Skin epidermis (tissue), 12 donors: ENCODE data around the gene SLC8A2.

Experiments used
- H3K27ac ChIP-seq, 21 experiments: fragments of 200-600 bp; sonication (generic) in 11 of 21; one replicate each; pipeline ENCODE4 v1.5.0; 2020; ENCODE audit warnings: mild to moderate bottlenecking in 3 of 21, inconsistent platforms in 2 of 21, moderate library complexity in 2 of 21
- H3K4me3 ChIP-seq, 7 experiments: fragments of 200-600 bp; sonication (generic) in 2 of 7; one replicate each; pipeline ENCODE4 v1.5.0; 2020; ENCODE audit warnings: inconsistent platforms in 2 of 7, mild to moderate bottlenecking in 2 of 7, moderate library complexity in 1 of 7

SLC8A2 gene

GRCh38 chr19:47437500-47437899 is 34.2 kb downstream of the SLC8A2 start:
- H3K4me3 ChIP-seq: no peak overlapping the region
- H3K27ac ChIP-seq: no peak overlapping the region

- Histone ChIP-seq H3K4me3 (no peak overlapping the region), H3K27ac (no peak overlapping the region)
These were observed 34.8 kb downstream of the SLC8A2 start for GRCh38 chr19:47436712-47437401.

- Histone ChIP-seq H3K4me3 (no peak overlapping the region), H3K27ac (no peak overlapping the region)
These were observed 35.7 kb downstream of the SLC8A2 start for GRCh38 chr19:47435883-47436417.

- H3K27ac ChIP-seq: no peak overlapping the region
These were observed 36.5 kb downstream of the SLC8A2 start for GRCh38 chr19:47435196-47435595.

GRCh38 chr19:47434088-47434487 is 37.6 kb downstream of the SLC8A2 start:
- no peak overlapping the region for H3K4me3 ChIP-seq
- no peak overlapping the region for H3K27ac ChIP-seq

More at GRCh38 chr19:47435196-47435595, 36.5 kb downstream of the SLC8A2 start:
- no peak overlapping the region for H3K4me3 ChIP-seq

GRCh38 chr19:47433121-47433520 is 38.6 kb downstream of the SLC8A2 start:
- Histone ChIP-seq H3K4me3 (no peak overlapping the region), H3K27ac (no peak overlapping the region)

GRCh38 chr19:47432499-47432898 is 39.2 kb downstream of the SLC8A2 start:
- H3K27ac ChIP-seq: no peak overlapping the region
- H3K4me3 ChIP-seq: no peak overlapping the region

GRCh38 chr19:47432091-47432490 is 39.6 kb downstream of the SLC8A2 start:
- Histone ChIP-seq H3K4me3 (no peak overlapping the region), H3K27ac (no peak overlapping the region)

GRCh38 chr19:47430041-47430802 is 41.5 kb downstream of the SLC8A2 start:
- Histone ChIP-seq H3K27ac (no peak overlapping the region), H3K4me3 (peak overlapping the region in 3 of 7 experiments; percentile 3 to 24 (median 14))

- H3K27ac ChIP-seq: no peak overlapping the region
These were observed 42.4 kb downstream of the SLC8A2 start for GRCh38 chr19:47429140-47429793.

GRCh38 chr19:47428177-47428894 is 43.4 kb downstream of the SLC8A2 start:
- Histone ChIP-seq H3K27ac (no peak overlapping the region), H3K4me3 (no peak overlapping the region)

More at GRCh38 chr19:47429140-47429793, 42.4 kb downstream of the SLC8A2 start:
- H3K4me3 ChIP-seq: no peak overlapping the region

GRCh38 chr19:47427241-47428176 is 44.2 kb downstream of the SLC8A2 start:
- Histone ChIP-seq H3K4me3 (no peak overlapping the region), H3K27ac (no peak overlapping the region)

- Histone ChIP-seq H3K4me3 (no peak overlapping the region), H3K27ac (no peak overlapping the region)
These were observed 48.4 kb downstream of the SLC8A2 start for GRCh38 chr19:47423203-47423882.

GRCh38 chr19:47422417-47423163 is 49.1 kb downstream of the SLC8A2 start:
- no peak overlapping the region for H3K27ac ChIP-seq
- H3K4me3 ChIP-seq: no peak overlapping the region

GRCh38 chr19:47421844-47422395 is 49.8 kb downstream of the SLC8A2 start:
- H3K4me3 ChIP-seq: no peak overlapping the region
- H3K27ac ChIP-seq: no peak overlapping the region

- no peak overlapping the region for H3K4me3 ChIP-seq
- H3K27ac ChIP-seq: no peak overlapping the region
These were observed 50.4 kb downstream of the SLC8A2 start for GRCh38 chr19:47421244-47421786.

- H3K4me3 ChIP-seq: no peak overlapping the region
- no peak overlapping the region for H3K27ac ChIP-seq
These were observed 51.9 kb downstream of the SLC8A2 start for GRCh38 chr19:47419789-47420188.
